Aorta (tissue), 5 donors: ENCODE data around the gene OTUB2. TPM values are rescaled to one million over a fixed set of nuclear protein-coding genes. Genes with fewer than 3 reads are reported as not detected.

ENCODE experiments used
- ATAC-seq: fragments of 200-7000 bp; cut with Tn5 transposase; one replicate; pipeline ENCODE4 v1.9.1; 2022; ENCODE audit warnings: moderate library complexity; ENCODE audit not compliant: low FRiP score
- DNase-seq, 2 donors: peaks; one replicate each; pipeline ENCODE4 v3.0.0-alpha.2; 2020
- H3K27ac ChIP-seq, 2 donors: one replicate each; pipeline ENCODE4 v1.5.1; 2013; ENCODE audit warnings: low read length in 2 of 2, mild to moderate bottlenecking in 2 of 2, moderate library complexity in 2 of 2, control low read depth in 1 of 2, inconsistent platforms in 1 of 2, low read depth in 1 of 2
- H3K27me3 ChIP-seq, 2 donors: one replicate each; pipeline ENCODE4 v1.6.1; 2013; ENCODE audit warnings: control low read depth in 1 of 2, low read length in 1 of 2, mild to moderate bottlenecking in 1 of 2, moderate library complexity in 1 of 2; ENCODE audit not compliant: insufficient read depth in 2 of 2, control insufficient read depth in 1 of 2
- H3K36me3 ChIP-seq, 2 donors: one replicate each; pipeline ENCODE4 v1.6.1; 2013; ENCODE audit warnings: control low read depth in 1 of 2, low read length in 1 of 2, mild to moderate bottlenecking in 1 of 2; ENCODE audit not compliant: insufficient read depth in 2 of 2, control insufficient read depth in 1 of 2
- H3K4me1 ChIP-seq, 2 donors: one replicate each; pipeline ENCODE4 v1.6.1; 2013; ENCODE audit warnings: low read length in 2 of 2, control low read depth in 1 of 2, mild to moderate bottlenecking in 1 of 2, moderate library complexity in 1 of 2; ENCODE audit not compliant: insufficient read depth in 2 of 2, control insufficient read depth in 1 of 2
- H3K4me3 ChIP-seq, 2 donors: one replicate each; pipeline ENCODE4 v1.5.1; 2013; ENCODE audit warnings: low read length in 2 of 2, control low read depth in 1 of 2, mild to moderate bottlenecking in 1 of 2
- H3K9me3 ChIP-seq: one replicate; pipeline ENCODE4 v1.6.1; 2013; ENCODE audit warnings: mild to moderate bottlenecking, low read length; ENCODE audit not compliant: control insufficient read depth
- WGBS, 2 donors: extraction: QIAGEN DNeasy Blood & Tissue Kit; methylation state at CpG; one replicate each; pipeline ENCODE4 v1.1.7; 2013; 5-methylcytosine and 5-hydroxymethylcytosine counted together
- intact Hi-C, 2 donors: fragments of 100-400 bp; cut with DNase I; formaldehyde crosslinking; loops; one replicate each; pipeline versions ENCODE4 v1.14.2 to v1.15.0; 2022
- polyA plus RNA-seq, 2 donors: library from polyadenylated mRNA; stranded (reverse); fragments of 200-250 nt; gene quantifications; one replicate each; pipeline ENCODE4 v1.2.3, GENCODE V29; 2013
- total RNA-seq, 2 donors: library from RNA; stranded (reverse); fragmentation: NEBNext Ultra II Directional; extraction: Animal tissue kit (Norgen Biotek cat#: 25700); gene quantifications; one replicate each; pipeline ENCODE4 v1.2.1, GENCODE V29; 2021
- donor health status: healthy with polysubstance abuse.
- donor health status: Bipolar disorder and iron deficiency.
- donor health status: DM: no; HTN: no; CAD: no.
- donor health status: DM: no; HTN: no; CAD: no.
- donor health status: DM: yes; HTN: yes; CAD: no.

Gene OTUB2
- total and polyA plus RNA-seq, 4 donors: 0.42 to 0.60 TPM; not detected in 2

DNA sequence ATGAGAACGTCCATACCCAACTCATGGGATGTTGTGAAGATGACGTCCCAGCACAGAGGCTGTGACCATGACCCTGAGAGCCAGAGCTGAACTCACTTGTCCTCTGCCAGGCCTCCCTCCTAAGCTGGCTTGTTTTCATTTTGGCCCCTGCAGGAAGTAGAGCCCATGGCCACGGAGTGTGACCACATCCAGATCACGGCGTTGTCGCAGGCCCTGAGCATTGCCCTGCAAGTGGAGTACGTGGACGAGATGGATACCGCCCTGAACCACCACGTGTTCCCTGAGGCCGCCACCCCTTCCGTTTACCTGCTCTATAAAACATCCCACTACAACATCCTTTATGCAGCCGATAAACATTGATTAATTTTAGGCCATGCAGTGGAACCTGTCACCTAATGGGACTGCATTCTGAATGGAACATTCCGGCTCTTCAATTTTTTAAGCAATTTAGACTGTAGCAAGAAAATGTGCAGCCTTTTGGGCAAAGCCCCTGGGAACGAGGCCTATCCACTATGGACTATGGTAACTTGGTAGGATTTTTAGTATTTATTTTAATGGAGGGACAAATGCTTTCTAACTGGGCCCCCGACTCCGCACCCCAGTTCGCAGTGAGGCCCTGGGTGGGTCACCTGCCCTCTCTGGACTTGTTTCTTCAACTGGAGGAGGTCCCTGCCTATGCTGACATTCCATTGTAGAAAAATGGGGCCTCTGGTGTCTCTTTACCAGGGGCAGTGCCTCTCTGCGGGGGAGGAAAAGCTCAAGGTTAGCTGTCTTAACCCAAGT lies 19.6 kb downstream of the OTUB2 start:
- peak; percentile 36 to 65 for DNase-seq
- intact Hi-C loops: no loop called here
- H3K36me3 ChIP-seq: peaks cover 9 to 20% of the 10 kb centered on the region in 2 donors
- no peak for ATAC-seq
- no peak overlapping the region for H3K27ac ChIP-seq
- H3K27me3 ChIP-seq: no peaks in the 10 kb centered on the region
- no peaks in the 10 kb centered on the region for H3K4me1 ChIP-seq
- no peak overlapping the region for H3K4me3 ChIP-seq
- WGBS, 2 donors: 88 to 90% methylated on average over 19 of the region's 19 CpGs
- no peaks in the 10 kb centered on the region for H3K9me3 ChIP-seq

DNA sequence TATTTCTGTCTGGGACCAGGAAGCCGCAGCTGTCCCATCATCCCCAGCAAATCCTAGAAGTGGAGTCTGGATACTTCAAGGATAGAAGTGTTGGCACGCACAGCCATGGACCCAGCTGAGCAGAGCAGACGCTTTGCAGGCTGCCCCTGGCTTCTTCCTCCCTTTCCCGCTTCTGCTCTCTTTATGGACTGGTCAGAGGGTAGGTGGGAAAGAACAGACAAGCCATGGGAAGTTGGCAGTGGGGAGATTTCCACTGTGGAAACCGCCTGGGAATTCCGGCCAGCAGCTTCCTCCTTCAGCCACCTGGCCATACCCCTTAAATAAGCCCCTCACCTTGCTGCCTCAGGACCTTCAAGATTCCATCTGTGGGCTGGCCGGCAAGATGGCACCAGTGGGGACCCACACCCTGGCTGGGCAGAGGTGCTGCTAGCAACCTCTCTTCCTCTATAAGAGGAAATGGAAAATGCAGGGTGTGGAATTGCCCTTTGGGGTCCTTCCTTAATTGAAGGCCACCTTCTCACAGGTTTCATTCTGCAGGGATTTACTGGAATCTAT lies 20.6 kb downstream of the OTUB2 start:
- Histone ChIP-seq H3K9me3 (no peaks in the 10 kb centered on the region), H3K27ac (no peak overlapping the region), H3K4me1 (no peaks in the 10 kb centered on the region), H3K27me3 (no peaks in the 10 kb centered on the region), H3K36me3 (peaks cover 9 to 24% of the 10 kb centered on the region in 2 donors), H3K4me3 (no peak overlapping the region)
- WGBS, 2 donors: 78 to 79% methylated on average over 7 of the region's 7 CpGs
- intact Hi-C loops: no loop called here
- DNase-seq: peak in 1 of 2 donors; percentile 27
- ATAC-seq: no peak

DNA sequence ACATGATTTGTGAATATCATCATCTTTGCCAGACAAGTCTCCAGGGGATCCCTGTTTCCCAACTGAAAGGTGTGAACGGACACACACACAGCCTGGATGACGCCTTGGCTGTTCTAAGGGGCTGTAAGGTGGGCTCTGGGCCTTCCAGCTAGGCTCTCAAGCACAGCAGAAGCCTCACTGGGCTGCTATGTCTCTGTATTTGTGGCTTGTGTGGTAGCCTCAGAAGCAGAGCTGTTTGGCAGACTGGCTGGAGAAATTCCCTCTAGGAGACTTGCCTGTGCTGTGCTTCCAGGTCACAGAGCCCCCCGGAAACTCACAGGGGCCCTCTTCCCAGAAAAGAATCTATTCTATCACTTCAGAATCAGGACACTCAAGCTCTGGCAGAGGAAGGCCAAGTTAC lies 21.4 kb downstream of the OTUB2 start:
- peaks cover 9 to 29% of the 10 kb centered on the region in 2 donors for H3K36me3 ChIP-seq
- ATAC-seq (no peak), DNase-seq (no peak)
- no peak overlapping the region for H3K27ac ChIP-seq
- no peaks in the 10 kb centered on the region for H3K9me3 ChIP-seq
- intact Hi-C loops: no loop called here
- no peaks in the 10 kb centered on the region for H3K27me3 ChIP-seq
- WGBS, 2 donors: 88 to 89% methylated on average over 3 of the region's 3 CpGs
- H3K4me1 ChIP-seq: no peaks in the 10 kb centered on the region
- no peak overlapping the region for H3K4me3 ChIP-seq

DNA sequence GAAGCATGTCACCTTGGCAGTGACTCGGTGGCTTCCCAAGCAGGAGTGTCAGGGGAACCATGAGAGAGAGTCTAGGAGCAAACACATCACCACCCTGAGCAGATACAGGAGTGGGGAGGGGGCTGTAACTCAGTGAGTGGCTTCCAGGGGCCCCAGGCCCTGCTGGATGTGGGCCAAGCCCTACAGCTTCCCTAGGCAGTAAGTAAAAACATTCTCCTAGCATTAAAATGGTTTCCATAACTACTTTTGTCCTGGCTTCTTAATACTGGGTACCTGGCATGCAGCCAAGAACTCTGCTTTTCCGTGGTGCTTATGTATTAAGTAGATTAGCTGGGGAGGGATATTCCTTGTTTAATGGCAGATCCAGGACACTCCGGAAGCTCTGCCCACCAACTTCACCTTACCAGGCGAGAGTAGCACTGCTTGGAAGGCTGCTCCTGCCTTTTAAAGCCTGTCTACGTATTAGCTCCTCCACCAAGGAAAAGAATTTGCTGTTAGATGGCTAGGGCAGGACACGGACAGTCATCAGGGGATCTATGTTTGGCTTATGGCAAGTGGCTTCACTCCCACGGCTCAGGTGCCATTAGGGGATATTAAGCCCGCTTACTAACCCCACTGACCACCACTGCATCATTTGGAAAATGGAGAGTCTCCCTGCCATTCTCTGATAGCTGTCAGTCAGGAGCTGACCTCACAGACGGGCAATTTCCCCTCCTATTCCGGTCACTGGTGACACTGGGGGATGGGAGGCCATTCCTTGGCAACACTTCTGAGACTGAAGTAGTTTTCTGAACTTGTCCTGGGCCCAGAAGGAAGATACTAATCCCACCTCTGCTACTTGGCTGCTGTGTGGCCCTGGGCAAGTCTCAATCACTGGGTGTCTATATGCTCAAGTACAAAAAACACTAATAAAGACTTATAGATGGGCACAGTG lies 22.8 kb downstream of the OTUB2 start:
- DNase-seq: no peak

DNA sequence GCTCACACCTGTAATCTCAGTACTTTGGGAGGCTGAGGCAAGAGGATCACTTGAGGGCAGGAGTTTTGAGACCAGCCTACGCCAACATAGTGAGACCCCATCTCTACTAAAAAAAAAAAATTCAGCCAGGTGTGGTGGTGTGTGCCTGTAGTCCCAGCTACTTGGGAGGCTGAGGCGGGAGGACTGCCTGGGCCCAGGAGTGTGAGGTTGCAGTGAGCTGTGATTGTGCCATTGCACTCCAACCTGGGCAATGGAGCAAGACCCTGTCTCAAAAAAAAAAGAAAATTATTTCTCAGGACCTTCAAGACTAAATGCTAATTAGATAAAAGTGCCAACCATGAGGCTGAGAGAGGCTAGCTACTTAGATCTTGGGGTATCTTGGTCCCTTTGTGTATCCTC lies 23.5 kb downstream of the OTUB2 start:
- intact Hi-C loops: no loop called here
- DNase-seq: no peak
- no peaks in the 10 kb centered on the region for H3K9me3 ChIP-seq
- H3K4me1 ChIP-seq: no peaks in the 10 kb centered on the region
- no peak for ATAC-seq
- 83 to 93% methylated on average over 2 of the region's 2 CpGs for WGBS, 2 donors
- peaks cover 15 to 35% of the 10 kb centered on the region in 2 donors for H3K36me3 ChIP-seq
- H3K27ac ChIP-seq: no peak overlapping the region
- H3K27me3 ChIP-seq: no peaks in the 10 kb centered on the region
- no peak overlapping the region for H3K4me3 ChIP-seq

More for the DNA sequence above, 22.8 kb downstream of the OTUB2 start:
- Histone ChIP-seq H3K4me1 (no peaks in the 10 kb centered on the region), H3K27ac (no peak overlapping the region), H3K4me3 (no peak overlapping the region), H3K27me3 (no peaks in the 10 kb centered on the region), H3K36me3 (peaks cover 9 to 30% of the 10 kb centered on the region in 2 donors), H3K9me3 (no peaks in the 10 kb centered on the region)
- WGBS, 2 donors: 63% methylated on average over 10 of the region's 10 CpGs
- intact Hi-C loops: no loop called here
- ATAC-seq: no peak

DNA sequence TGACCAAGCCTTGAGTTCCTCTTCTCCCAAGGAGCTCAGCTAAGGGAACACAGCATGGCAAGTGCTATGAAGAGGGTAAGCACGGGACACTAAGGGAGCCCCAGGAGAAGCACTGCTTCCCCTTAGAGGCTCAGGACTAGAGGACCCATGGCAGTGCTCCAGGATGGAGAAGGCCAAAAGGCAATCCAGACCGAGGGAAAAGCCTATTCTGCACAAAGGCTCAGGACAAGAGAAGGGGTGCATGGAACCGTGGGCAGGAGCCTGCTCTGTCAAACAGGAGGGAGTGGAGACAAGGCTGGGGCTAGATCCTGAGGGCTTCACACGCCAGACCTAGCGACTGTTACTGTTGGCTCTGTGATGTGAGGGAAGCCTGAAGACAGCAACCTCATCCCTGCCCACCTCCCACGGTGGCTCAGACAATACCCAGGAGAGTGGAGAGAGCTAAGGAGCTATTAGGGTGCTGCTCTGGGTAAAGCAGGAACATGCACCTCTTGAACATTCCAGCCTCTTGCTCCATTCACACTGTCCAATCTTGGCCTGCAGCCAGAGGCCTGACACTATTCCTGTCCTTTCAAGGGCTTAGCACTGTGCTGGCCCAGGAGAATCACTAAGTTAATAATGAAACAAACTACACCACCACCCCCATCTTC lies 24.2 kb downstream of the OTUB2 start:
- intact Hi-C loops: no loop called here
- Histone ChIP-seq H3K4me3 (no peak overlapping the region), H3K27ac (no peak overlapping the region), H3K36me3 (peaks cover 16 to 36% of the 10 kb centered on the region in 2 donors), H3K27me3 (no peaks in the 10 kb centered on the region), H3K4me1 (no peaks in the 10 kb centered on the region), H3K9me3 (no peaks in the 10 kb centered on the region)
- no peak for ATAC-seq
- no peak for DNase-seq
- 79 to 82% methylated on average over 6 of the region's 6 CpGs for WGBS, 2 donors

DNA sequence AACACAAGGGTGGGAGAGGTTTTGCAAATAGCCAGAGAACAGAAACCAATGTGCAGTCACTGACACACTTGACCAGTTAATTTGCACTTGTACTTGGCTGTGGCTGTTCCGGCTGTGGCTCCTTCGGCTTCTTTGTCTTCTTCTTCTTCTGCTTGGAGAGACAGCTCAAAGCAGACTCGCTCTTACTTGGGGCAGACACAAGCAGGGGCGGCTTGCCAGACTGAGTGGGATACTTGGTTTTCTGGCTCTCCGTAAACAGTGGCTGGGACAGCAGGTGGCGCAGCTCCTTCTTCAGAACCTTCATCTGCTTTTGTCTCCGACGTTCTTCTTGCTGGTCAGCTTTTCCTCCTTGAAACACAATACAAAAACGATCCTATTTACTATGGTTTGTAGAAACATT lies 25.0 kb downstream of the OTUB2 start:
- WGBS, 2 donors: 54% methylated on average over 9 of the region's 9 CpGs
- intact Hi-C loops: no loop called here

DNA sequence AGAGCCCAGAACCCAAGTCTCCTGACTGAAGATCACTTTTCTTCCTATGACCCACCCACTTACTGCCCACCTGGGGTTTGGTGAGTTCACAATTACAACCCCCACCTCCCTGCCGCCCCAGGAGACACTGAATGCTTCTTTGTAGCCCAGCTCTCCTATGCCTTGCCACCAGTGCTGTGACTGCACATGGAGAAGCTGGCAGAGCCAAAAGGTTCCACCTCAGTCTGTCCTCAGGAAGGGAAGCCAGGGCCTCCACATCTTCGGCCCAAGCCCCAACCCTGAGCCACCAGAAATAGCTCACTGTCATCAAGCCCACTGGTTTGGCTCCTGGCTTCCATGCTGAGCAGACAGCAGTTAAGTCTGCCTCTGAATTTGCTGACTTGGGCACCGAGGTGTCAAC lies 25.6 kb downstream of the OTUB2 start:
- Histone ChIP-seq H3K4me3 (no peak overlapping the region), H3K27ac (no peak overlapping the region), H3K9me3 (no peaks in the 10 kb centered on the region), H3K27me3 (no peaks in the 10 kb centered on the region), H3K4me1 (no peaks in the 10 kb centered on the region), H3K36me3 (peaks cover 24 to 36% of the 10 kb centered on the region in 2 donors)
- WGBS, 2 donors: 70 to 76% methylated on average over 3 of the region's 3 CpGs
- intact Hi-C loops: no loop called here
- no peak for DNase-seq
- no peak for ATAC-seq

More for the DNA sequence above, 25.0 kb downstream of the OTUB2 start:
- H3K27me3 ChIP-seq: no peaks in the 10 kb centered on the region
- no peaks in the 10 kb centered on the region for H3K4me1 ChIP-seq
- H3K4me3 ChIP-seq: no peak overlapping the region
- H3K36me3 ChIP-seq: peaks cover 19 to 36% of the 10 kb centered on the region in 2 donors
- no peak for ATAC-seq
- H3K9me3 ChIP-seq: no peaks in the 10 kb centered on the region
- no peak overlapping the region for H3K27ac ChIP-seq
- DNase-seq: no peak
